GM21381 (cell line): ENCODE data around the gene ODF4.
A peak's percentile ranks its signal among the peaks of the same experiment; 100 is the strongest.
"Not testable (repeated sequence)": the region's sequence is repeated elsewhere in the genome, so short reads cannot be mapped to it uniquely, and the experiment has no call there.

Experiments used
- ATAC-seq: cut with Tn5 transposase; IDR thresholded peaks from one replicate; pipeline ENCODE4 v1.9.1; 2021; ENCODE audit warnings: mild to moderate bottlenecking, moderate library complexity; ENCODE audit not compliant: unreplicated experiment

ODF4 gene

GRCh38 chr17:8365143-8365542 is 25.5 kb downstream of the ODF4 start:
- ATAC-seq: no peak

DNA sequence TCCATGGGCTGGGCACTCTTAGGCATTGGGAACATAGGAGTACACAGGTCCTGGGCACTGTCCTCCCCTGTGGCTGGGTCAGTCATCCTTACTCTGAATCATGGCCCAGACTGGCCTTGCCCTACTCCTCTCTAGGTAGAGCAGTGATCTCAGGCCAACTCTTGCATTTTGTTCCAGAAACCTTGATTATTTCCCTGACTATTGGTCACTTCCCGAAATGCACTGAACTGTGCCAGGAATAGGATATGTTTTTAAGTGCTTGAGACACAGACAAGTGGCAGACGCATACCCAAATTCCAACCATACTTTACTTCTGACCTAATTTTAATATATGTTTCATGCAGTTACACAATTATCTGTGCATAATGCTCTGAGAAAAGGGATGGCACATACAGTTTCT is 26.6 kb downstream of the ODF4 start:
- ATAC-seq: no peak

DNA sequence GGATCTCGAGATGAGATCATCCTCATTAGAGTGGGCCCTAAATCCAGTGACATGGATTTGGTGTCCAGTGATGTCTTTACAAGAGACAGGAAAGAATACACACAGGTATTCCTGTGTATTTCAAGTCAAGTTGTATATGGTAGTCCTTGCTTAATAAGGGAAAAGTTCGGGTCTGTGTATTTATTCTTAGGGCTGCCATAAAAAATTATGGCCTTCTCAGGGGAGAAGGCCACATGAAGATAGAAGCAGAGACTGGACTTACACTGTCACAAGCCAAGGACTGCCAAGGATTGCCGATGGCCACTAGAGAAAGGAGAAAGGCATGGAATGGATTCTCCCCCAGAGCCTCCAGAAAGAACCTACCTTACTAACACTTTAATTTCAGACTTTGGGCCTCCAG is 28.6 kb downstream of the ODF4 start:
- no peak for ATAC-seq

DNA sequence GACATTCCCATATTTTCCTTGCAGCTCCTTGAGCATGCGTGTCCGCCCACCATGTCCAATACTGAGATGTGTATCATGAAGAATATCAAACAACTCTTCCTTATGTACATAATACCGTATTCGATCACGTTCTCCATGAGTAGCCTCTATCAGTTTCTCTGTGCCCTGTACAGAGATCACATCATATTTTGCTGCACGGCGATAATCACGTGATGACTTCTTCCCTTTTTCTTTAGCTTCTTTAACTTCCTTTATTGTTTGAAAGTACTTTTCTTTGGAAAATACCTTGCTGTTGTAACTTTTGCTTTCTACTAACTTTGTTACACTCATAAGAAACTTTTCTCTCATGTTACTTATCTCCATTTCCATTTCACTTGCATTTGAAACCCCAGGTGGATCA is 30.3 kb downstream of the ODF4 start:
- no peak for ATAC-seq

DNA sequence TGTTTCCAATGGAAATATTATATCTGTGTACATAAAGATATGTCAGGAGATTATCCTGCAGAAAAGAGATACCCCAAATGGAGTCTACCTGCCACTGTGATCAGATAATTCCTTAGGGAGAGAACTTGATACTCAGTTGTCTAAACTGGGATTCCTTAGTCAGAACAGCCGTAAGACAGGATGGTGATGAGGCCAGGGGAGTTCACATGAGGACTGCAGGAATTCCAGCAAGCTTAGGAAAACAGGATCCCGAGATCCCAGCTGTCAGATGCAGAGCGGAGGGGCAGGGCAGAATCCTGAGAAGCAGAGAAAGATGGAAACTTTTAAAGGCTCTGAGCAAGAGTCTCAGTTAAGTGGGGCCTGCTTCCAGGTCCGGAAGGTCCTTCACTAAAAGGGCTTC is 32.1 kb downstream of the ODF4 start:
- no peak for ATAC-seq

DNA sequence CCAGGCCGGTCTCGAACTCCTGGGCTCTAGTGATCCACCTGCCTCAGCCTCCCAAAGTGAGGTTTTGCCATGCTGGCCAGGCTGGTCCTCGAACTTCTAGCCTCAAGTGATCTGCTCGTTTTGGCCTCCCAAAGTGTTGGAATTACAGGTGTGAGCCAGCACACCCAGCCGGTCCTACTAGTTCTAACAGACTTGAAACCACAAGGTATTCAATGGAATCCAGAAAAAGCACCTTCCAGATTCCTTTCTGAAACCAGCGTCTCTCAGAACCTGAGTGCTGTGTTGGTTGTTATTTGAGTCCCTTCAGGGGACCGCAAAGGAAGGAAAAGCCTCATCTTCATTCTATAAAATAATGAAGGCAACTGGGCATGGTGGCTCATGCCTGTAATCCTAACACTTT is 32.8 kb downstream of the ODF4 start:
- ATAC-seq: no peak

DNA sequence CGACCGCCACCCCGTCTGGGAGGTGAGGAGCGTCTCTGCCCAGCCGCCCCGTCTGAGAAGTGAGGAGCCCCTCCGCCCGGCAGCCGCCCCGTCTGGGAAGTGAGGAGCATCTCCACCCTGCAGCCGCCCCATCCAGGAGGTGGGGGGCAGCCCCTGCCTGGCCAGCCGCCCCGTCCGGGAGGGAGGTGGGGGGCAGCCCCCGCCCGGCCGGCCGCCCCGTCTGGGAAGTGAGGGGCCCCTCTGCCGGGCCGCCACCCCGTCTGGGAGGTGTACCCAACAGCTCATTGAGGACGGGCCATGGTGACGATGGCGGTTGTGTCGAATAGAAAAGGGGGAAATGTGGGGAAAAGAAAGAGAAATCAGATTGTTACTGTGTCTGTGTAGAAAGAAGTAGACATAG is 34.2 kb downstream of the ODF4 start:
- ATAC-seq: not testable (repeated sequence)

DNA sequence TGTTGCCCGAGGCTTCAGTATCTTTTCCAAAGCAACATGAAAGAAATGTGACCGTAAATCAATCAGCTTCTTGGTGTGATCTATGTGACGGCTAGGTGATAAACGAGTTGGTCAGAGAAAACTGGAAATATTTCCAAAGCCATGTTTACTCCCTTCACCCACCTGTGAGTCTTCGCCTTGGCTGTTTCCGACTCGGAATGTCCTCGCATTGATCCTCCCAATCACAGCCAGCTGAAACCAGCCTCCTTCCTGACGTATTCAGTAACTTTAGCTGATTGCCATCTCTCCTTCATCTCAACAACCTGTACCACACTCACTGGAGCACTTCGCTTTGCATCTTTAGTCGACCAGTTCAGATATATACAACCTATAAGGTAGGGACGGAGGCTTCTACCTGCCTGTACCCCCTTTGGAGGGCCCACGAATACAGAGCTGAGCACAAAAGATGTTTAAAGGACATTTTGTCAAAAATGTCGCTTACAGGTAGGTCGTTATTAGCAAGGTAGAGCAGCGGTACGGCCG is 36.2 kb downstream of the ODF4 start:
- no peak for ATAC-seq

DNA sequence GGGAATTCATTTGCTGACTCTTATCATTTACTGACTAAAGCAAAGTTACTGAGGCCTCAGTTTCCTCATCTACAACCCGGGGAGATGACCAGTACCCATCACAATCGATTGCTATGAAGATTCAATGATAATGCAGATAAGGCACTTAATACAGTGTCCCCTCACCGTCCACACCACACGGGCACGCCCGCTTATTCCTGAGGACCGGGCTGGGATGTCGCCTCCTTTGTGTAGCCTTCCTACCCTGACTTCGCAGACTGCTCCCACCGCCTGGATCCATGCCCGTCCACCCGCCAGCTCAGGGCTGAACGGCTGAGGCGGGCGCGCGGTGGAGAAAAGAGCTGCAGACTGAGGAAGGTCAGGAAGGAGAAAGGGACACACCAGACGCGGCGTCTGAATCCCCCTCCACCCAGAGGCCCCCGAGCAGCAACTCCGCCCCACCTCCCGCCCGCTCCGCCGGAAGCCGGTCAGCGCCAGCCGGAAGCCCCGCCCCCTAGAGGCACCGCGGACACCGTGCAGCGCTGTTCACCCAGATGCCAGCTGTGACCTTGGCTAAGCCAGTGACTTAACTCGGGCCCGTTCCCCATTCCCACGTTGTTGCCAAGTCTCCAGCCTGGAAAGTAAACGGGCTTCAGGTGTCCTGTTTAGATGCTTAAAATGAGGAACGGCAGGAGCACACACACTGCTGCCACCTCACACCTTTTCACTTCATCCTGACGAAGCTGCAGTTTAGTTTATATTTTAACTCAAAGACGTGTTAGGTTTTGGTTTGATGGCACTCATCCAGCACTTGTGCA is 36.8 kb downstream of the ODF4 start, which contains the start of gene KRABD2:
Gene KRABD2 (minus strand): TSS at position 434 of the 797 bp plus-strand sequence.
- peak; percentile 81 for ATAC-seq

DNA sequence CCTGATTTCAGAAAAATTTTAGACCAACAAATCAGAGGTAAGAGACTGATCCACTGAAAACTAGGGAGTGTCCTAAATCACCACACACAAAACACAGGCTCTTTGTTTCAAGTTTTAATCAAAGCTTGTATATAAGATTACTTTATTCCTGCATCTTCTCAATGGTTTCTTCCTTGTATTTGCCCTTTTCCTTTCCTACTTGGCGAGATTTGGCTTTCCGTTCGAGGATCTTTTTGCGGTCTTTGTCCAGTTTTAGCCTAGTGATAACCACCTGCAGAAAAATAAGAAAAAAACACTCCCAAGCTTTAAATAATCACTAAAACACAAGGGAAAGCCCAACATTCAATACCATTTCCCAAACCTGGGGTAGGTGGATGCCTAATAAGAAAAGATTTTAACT is 37.8 kb downstream of the ODF4 start:
- ATAC-seq: no peak

- ATAC-seq: not testable (repeated sequence)
Measured at GRCh38 chr17:8378117-8378516, 38.5 kb downstream of the ODF4 start.

DNA sequence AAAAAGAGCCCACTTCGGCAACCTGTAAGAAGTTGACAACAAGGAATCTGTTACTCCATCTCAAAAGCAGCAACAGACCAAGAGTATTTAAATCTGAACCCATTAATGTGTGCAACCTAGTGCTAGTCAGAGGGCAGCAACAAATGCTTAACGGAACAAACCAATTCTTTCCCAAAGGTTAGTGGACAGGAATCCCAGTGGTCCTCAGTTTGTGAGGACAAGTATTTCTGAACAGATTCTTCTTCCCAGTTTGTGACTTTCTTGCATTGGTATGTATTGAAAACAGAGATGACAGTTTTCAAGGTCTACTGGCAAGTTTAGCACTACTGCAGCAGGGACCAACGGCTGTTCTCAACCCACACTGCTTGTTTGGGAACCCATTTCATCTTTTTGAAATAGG is 40.4 kb downstream of the ODF4 start:
- ATAC-seq: no peak

DNA sequence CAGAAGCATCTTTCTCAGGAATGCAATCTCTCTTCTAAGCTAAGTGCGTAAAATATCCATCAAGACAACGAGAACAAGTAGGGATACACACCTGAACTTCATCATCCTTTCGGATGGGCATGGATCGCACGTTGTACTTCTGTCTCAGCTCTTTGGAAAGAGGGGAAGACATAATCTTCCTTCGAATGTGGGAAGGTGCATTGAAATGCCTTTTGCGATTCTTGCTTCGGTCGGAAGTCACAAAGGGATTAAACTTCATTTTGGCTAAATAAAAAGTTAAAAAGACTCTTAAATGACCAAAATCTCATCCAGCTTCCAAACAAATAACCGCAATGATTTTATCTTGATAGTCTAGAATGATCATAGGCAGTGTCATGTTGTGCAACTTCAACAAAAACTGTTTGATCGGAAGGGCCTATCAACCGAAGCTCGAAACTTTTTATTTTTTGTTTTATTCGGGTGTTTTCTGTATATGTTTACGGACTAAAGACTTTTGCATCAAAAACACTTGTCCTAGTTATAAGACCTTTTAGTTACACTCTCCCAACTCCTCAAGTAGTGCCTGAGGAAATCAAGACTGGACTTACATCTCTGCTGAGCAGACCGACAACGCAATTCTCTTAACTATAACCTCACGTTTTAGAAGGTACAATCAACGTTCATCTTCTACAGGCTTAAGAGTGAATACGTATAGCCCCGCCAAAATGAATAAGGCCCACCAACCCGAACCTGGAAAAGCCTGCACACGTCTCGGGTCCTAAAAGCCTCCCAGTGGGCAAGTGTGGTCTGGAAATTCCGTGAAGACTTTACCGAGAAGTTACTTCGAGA is 42.6 kb downstream of the ODF4 start:
- no peak for ATAC-seq

DNA sequence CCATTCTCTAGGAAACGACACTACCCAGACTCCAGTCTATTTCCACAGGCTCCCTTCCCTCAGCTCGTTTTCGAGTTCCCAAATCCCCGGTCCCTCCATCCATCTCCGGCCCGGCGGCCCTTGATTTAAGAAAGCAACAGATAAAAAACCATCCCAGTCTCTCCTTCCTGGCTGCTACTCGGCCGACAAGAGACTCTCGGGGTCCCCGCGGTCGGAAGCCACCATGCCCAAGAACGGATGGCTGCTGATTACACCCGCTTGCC is 43.2 kb downstream of the ODF4 start:
- no peak for ATAC-seq

- peak; percentile 87 for ATAC-seq
Measured at GRCh38 chr17:8383143-8383822, 43.6 kb downstream of the ODF4 start, which contains the start of gene RPL26. RPL26 (minus strand) TSS chr17:8383193; CDS start chr17:8382310, 883 bp downstream.

- no peak for ATAC-seq
Measured at GRCh38 chr17:8384801-8385378, 45.2 kb downstream of the ODF4 start.

- no peak for ATAC-seq
Measured at GRCh38 chr17:8386841-8387240, 47.2 kb downstream of the ODF4 start.

- no peak for ATAC-seq
Measured at GRCh38 chr17:8387914-8388651, 48.4 kb downstream of the ODF4 start.

GRCh38 chr17:8391711-8392110 is 52.1 kb downstream of the ODF4 start:
- no peak for ATAC-seq

GRCh38 chr17:8392274-8392673 is 52.6 kb downstream of the ODF4 start:
- ATAC-seq: no peak
